HL-60 (cell line): ENCODE measurements around the gene EFHC2.
"Not testable (repeated sequence)": the region's sequence is repeated elsewhere in the genome, so short reads cannot be mapped to it uniquely, and the experiment has no call there.

ENCODE experiments used
- CTCF ChIP-seq: IDR thresholded peaks from one replicate; pipeline ENCODE4 v1.5.1; 2011; ENCODE audit warnings: low read length, control low read depth, inconsistent platforms; ENCODE audit not compliant: insufficient read depth
- GABPA ChIP-seq: IDR thresholded peaks from 2 replicates; pipeline ENCODE4 v1.6.1; 2012; ENCODE audit warnings: low read depth
- POLR2AphosphoS5 ChIP-seq: IDR thresholded peaks from 2 replicates; pipeline ENCODE4 v1.6.1; 2012; ENCODE audit warnings: low read depth
- REST ChIP-seq: IDR thresholded peaks from 2 replicates; pipeline ENCODE4 v1.6.1; 2012; ENCODE audit warnings: low read depth; ENCODE audit not compliant: insufficient replicate concordance
- SPI1 ChIP-seq: IDR thresholded peaks from 2 replicates; pipeline ENCODE4 v1.6.1; 2012; ENCODE audit warnings: low read depth, mild to moderate bottlenecking, borderline replicate concordance

GRCh38 chrX:44255742-44256141 lies 87.7 kb downstream of the EFHC2 start:
- peak; percentile 82 for TF ChIP-seq POLR2AphosphoS5
- TF ChIP-seq CTCF, SPI1, REST, GABPA: not testable (repeated sequence)
